GM21737 (cell line): ENCODE results near the gene ORC5.
"Not testable (repeated sequence)": the region's sequence is repeated elsewhere in the genome, so short reads cannot be mapped to it uniquely, and the experiment has no call there.

Experiments
- ATAC-seq: cut with Tn5 transposase; IDR thresholded peaks from one replicate; pipeline ENCODE4 v1.9.1; 2021; ENCODE audit warnings: mild to moderate bottlenecking, moderate library complexity; ENCODE audit not compliant: unreplicated experiment

The ORC5 gene

DNA sequence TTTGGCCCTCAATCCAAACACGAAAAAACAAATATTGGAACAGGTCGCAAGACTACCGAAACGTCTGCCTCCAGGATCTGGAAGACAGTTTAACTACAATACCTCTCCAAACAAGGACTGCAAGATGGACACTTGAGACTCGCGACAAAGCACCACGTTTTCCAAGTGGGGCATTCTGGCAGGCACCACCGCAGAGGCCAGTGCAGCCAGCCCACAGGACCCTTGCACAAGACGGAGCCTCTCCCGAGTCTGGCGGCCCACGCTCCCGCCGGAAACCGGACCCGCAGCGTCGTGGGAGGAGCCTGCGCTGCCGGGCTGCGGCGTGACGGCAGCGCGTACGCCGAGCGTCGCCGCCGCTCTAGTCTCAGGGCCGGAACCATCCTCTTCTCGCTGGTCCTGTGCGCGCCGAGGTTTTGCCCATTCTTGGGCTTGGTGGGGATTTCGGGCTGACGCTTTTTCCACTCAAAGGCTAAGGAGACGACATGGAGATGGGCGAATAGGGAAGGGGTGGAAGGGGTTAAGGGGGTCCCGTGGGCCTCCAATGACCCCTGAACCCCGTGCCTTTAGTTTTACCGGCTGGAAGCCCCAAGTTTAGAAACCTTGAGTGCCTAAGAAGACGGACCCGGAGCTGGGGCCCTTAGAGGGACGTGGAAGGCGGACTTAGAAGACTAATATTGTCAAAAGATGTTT is at the start of gene ORC5:
Gene ORC5 (minus strand): TSS at position 283 of the 690 bp plus-strand sequence. CDS start 109 bp downstream, at position 174.
- ATAC-seq: peak; percentile 100

DNA sequence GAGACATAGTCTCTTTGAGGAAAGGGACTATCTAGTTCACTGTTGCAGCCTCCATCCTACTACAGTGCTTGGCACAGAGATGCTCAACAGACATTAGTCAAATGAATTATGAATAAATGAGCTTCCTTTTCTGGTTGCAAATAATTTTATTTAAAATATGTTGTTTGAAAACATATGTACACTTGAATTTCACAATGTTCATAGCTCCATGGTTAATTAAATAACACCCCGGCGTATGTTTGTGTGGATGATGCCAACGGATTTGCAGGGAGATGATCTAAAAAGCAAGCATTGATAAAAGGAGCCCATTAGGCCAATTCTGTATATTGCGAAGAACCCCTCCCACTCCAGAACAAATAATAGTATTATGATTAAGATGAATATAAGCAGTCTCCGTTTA is 47.8 kb upstream of the ORC5 start:
- no peak for ATAC-seq

DNA sequence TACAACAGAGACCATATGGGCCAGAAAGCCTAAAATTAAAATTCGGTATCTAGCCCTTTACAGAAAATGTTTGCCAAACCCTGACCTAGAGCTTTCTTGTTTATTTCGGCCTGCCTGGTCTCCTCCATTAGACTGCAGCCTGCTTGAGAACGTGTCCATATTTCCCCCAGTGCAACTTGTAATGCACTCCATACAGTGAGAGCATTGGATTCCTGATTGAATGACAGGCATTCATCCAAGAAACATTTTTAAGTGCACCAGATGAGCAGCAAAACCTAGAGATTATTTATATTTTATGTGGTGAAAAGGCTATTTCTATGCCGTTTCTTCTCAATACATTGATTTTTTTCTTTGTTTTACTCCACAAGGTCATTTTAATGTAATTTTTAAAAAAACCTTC is 47.4 kb upstream of the ORC5 start:
- no peak for ATAC-seq

GRCh38 chr7:104254696-104255095 is 46.9 kb upstream of the ORC5 start:
- ATAC-seq: no peak

GRCh38 chr7:104252409-104253134 is 44.8 kb upstream of the ORC5 start:
- ATAC-seq: no peak

DNA sequence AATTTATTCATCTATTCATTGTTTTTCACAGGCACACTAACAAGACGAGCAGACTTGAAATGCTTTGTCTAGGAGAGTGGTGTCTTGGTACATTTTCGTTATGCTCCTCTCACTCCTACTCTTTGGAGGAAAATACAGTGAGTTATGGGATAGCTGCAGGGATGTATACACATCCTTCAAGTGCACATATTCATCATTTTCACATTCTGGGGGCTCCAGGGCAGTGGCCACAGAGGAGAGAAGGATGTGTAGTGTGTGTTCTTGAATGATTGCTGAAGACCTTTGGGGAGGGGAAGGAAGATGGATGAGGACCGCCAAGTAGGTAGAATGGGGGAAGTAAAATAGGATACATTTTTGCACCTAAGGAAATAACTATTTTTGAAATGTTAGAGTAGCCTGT is 34.8 kb upstream of the ORC5 start:
- ATAC-seq: no peak

DNA sequence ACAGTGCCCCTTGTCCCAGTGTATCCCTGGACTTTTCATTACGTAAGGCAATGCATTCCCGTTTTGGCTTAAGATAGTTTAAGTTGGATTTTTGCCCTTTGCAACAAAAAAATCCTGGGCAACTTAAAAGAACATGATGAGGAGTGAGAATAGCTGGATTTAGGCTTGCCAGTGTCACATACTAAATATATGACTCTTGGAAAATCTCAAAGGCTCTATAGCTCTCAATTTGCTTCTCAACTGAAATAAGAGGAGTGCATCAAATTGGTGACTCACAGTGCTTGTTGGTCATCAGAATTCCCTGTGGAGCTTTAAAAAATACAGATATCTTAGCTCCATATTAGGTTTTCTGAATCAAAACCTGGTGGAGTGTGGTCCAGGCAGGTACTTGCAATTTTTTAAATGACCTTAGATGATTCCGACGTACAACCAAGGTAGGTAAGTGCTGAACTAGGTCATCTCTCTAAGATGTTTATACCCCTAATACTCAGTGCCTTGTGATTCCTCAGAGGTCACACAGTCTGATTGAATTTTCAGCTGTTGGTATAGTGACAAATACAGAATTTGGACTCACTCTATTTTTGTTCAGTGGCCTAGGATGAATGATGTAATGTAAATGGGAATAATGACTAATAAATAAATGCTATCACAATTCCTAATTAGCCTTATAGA is 33.9 kb upstream of the ORC5 start:
- ATAC-seq: no peak

DNA sequence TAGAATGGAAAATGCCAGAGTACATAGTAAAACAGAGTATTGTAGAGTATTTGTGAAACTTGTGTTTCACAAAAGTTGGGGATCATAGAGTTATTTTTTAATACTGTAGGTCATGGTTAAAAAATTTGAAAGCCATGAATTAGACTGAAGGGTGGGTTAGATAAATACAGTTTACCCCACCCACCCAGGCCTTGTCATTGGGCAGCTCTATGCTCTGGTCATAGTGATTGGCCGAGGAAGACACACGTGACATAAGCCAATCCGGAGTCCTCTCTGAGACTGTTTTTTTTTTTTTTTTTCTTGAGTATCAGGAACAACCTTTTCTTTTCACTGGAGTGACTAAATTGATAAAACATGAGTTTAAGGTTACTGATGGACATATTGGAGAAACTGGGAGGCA is 33.3 kb upstream of the ORC5 start:
- ATAC-seq: no peak

DNA sequence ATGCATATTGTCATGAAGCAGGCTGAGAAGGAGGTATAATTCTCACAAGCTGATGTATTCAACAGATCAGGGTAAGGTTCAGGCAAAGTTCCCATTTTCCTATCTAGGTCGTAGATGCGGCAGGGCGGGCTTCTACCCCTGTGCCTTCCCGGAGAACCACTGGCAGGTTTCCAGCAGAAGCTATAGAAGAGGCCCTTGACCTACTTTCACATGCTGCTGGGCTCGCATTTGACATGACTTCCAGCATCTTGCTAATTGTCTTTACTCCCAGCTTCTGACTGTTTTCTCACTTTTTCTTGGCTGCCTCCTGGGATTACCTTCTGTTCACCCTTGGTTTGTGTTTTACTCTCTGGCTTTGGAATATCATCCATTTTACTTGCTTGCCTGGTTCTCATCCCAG is 32.6 kb upstream of the ORC5 start:
- no peak for ATAC-seq

- not testable (repeated sequence) for ATAC-seq
These were observed 27.2 kb upstream of the ORC5 start for GRCh38 chr7:104234990-104235389.

DNA sequence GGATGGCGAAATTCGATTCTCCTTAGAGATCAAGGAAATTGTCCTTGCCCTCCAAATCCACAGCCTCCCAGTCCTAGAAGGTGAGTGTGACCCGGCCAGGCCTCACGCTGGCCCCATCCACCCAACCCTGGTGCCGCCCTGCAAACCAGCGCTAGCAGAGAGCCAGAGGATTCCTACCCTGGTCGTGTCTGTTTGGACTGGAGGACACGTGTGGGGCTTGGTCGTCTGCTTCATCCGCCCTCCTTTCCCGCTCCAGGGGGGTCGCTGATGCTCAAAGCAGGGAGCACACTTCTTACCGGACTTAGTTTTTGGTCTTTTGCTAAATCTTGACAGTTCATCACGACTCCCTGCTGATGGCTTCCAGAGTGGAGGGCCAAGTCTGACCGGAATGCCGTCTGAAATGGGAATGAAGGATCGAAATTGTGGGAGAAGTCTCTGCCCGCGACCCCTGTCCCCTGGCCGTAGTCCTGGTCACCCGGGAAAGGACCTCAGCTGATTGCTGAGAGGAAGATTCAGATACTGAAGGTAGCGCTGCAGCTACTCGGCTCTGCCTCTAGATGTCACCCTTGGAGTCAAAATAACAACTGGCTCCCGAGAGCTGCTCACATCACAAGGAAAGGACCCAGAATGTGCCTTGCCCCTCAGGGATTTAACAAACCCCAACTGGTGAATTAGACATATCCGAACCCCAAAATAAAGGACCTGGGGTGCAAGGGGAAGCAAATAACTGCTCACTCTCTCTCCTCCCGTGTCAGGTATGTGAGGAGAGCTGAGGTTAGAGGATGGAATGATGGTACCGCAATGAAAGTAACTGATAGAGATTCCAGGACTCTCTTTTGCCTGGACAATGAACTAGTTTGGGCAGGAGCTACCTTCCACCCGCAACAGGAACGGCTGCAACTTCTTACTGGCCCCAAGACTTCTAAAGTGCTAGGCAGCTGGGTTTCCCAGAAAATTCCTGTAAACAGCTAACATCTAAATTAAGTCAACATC is 23.5 kb upstream of the ORC5 start:
- peak; percentile 76 for ATAC-seq

GRCh38 chr7:104230606-104231005 is 22.8 kb upstream of the ORC5 start:
- ATAC-seq: no peak

DNA sequence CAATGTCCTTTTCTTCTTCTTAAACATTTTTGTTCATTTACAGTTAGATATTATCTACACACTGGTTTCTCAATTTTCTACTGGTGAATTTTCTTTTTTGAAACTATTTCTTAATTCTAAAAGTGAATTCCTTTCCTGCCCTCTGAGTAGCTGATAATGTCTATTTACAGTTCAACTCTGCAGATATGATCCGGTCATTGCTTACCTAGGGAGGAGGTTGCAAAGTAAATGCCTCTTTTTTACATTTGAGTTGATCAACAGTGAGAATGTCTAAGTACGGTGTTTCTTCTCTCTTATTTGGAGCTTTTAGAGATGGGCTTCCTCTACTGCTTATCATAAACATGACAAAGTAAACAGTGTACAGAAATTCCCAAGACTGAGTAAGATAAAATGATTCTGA is 20.6 kb upstream of the ORC5 start:
- no peak for ATAC-seq

GRCh38 chr7:104225451-104225850 is 17.6 kb upstream of the ORC5 start:
- ATAC-seq: no peak

- no peak for ATAC-seq
These were observed 9.8 kb upstream of the ORC5 start for GRCh38 chr7:104217620-104218019.

- ATAC-seq: no peak
These were observed 1.2 kb upstream of the ORC5 start for GRCh38 chr7:104209063-104209462.

GRCh38 chr7:104208421-104208780 is 588 bp upstream of the ORC5 start:
- ATAC-seq: no peak

GRCh38 chr7:104207348-104207730 is 474 bp downstream of the ORC5 start:
- peak; percentile 34 for ATAC-seq

DNA sequence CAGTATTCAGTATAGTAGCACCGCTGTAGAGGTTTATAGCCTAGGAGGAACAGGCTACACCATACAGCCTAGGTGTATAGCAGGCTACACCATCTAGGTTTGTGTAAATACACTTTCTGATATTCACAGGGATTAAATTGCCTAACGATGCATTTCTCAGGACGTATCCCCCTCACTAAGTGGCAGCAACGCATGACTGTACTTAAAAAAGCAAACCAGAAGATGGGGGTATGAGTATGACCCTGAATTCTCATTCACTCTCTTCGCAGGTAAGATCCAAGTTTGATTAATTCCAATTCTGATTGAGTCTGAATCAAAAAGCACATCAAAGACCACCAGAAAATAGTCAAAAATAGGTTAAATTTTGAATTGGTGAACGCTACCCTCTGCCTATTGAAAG is 972 bp downstream of the ORC5 start:
- no peak for ATAC-seq

- ATAC-seq: no peak
These were observed 9.0 kb downstream of the ORC5 start for GRCh38 chr7:104198673-104199278.

DNA sequence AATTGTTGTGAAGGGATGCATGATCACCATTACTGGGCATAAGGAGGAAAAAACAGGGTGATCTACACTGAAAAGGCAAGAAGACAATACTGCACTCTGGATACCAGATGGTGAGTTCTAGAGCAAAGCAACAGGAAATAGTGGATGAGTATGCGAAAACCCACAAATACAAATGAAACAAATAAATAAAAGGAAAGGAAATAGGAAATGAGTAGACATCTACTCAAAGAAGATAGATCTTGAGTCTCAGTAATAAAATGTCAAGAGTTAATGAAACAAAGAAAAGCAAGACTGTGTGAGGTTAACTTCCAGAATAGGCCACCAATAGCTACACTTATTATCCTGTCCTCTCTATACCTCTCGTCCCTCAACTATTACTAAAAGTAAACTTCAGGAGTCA is 11.7 kb downstream of the ORC5 start:
- no peak for ATAC-seq
